ENCODE results near the gene FLT3LG. TPM values are rescaled to one million over a fixed set of nuclear protein-coding genes. Genes with fewer than 3 reads are reported as not detected.

The FLT3LG gene
- total RNA-seq, 1 donor from 2014 or later: 11.3 TPM

DNA sequence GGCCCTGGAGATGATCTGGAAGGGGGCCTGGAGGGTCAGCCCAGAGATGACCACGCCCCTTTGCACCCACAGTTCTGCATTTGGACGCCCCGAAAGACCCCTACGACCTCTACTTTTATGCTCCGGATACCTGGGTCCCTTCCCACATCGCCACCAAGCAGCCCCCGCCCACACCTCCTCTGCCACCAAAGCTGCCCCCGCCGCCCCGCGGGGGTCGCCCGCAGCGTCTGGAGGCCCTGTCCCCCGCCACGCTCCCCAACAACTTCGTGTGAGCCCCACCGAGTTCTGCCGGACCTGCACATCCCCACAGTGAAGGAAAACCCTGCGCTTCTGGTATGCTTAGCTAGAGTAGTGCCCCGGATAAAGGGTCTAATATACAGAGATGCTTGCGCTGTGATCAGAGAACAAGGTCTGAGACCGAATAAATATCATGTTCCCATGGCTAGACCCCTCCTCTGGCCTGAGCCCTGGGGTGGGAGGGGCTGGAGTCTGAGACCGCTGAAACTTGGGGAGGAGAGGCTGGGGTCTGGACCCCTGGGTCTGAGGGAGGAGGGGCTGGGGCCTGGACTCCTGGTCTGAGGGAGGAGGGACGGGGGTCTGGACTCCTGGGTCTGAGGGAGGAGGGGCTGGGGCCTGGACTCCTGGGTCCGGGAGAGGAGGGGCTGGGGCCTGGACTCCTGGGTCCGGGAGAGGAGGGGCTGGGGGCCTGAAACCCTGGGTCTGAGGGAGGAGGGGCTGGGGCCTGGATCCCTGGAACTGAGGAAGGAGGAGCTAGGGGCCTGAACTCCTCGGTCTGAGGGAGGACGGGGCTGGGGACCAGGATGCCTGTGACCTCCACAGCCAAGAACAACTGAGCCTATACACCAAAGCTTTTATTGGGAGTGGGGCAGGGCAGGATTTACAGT, 45.2 kb upstream of the FLT3LG start:
- Mint-ChIP-seq H3K4me3 (ENCODE audit: unreplicated experiment) (no peak overlapping the region), H3K4me1 (ENCODE audit: unreplicated experiment) (peaks cover 13% of the 10 kb centered on the region), H3K27ac (ENCODE audit: unreplicated experiment) (no peak overlapping the region), H3K9me3 (ENCODE audit: unreplicated experiment) (no peaks in the 10 kb centered on the region), H3K27me3 (ENCODE audit: unreplicated experiment) (peaks cover 80% of the 10 kb centered on the region), H3K36me3 (ENCODE audit: unreplicated experiment) (peaks cover 2% of the 10 kb centered on the region)
- no peak for DNase-seq (ENCODE audit: extremely low spot score, unreplicated experiment)
- TF ChIP-seq, protein P1, sequence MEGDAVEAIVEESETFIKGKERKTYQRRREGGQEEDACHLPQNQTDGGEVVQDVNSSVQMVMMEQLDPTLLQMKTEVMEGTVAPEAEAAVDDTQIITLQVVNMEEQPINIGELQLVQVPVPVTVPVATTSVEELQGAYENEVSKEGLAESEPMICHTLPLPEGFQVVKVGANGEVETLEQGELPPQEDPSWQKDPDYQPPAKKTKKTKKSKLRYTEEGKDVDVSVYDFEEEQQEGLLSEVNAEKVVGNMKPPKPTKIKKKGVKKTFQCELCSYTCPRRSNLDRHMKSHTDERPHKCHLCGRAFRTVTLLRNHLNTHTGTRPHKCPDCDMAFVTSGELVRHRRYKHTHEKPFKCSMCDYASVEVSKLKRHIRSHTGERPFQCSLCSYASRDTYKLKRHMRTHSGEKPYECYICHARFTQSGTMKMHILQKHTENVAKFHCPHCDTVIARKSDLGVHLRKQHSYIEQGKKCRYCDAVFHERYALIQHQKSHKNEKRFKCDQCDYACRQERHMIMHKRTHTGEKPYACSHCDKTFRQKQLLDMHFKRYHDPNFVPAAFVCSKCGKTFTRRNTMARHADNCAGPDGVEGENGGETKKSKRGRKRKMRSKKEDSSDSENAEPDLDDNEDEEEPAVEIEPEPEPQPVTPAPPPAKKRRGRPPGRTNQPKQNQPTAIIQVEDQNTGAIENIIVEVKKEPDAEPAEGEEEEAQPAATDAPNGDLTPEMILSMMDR (IDR thresholded peaks at IDR 0.05): no peak

DNA sequence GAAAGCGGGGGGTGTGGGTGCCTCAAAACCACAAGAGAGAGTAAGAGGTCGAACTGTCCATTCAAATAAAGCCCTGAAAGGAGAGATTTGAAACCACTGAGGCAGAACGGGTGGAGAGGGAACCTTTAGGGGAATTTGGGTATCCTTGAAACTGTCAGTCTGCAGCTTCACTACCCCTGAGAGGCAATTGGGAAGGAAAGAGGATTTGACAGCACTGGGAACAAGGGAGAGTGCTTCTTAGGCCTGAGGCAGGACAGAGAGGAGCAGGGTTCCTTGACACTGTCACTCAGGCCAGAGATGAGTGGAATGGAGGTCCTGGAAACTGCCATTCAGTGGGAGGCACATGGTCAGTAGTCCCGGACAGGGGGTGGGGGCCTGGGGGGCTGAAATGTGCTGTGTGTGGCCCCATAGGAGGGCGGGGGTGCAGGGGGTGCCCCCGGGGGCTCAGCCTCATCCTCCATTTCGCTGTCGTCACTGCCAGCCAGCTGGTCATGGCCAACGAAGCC, 43.8 kb upstream of the FLT3LG start:
- Mint-ChIP-seq H3K27me3 (ENCODE audit: unreplicated experiment) (peaks cover 74% of the 10 kb centered on the region), H3K4me3 (ENCODE audit: unreplicated experiment) (no peak overlapping the region), H3K36me3 (ENCODE audit: unreplicated experiment) (peaks cover 2% of the 10 kb centered on the region), H3K4me1 (ENCODE audit: unreplicated experiment) (peaks cover 11% of the 10 kb centered on the region), H3K27ac (ENCODE audit: unreplicated experiment) (no peak overlapping the region), H3K9me3 (ENCODE audit: unreplicated experiment) (no peaks in the 10 kb centered on the region)
- no peak for DNase-seq (ENCODE audit: extremely low spot score, unreplicated experiment)
- TF ChIP-seq, protein P1 (IDR thresholded peaks at IDR 0.05): no peak

DNA sequence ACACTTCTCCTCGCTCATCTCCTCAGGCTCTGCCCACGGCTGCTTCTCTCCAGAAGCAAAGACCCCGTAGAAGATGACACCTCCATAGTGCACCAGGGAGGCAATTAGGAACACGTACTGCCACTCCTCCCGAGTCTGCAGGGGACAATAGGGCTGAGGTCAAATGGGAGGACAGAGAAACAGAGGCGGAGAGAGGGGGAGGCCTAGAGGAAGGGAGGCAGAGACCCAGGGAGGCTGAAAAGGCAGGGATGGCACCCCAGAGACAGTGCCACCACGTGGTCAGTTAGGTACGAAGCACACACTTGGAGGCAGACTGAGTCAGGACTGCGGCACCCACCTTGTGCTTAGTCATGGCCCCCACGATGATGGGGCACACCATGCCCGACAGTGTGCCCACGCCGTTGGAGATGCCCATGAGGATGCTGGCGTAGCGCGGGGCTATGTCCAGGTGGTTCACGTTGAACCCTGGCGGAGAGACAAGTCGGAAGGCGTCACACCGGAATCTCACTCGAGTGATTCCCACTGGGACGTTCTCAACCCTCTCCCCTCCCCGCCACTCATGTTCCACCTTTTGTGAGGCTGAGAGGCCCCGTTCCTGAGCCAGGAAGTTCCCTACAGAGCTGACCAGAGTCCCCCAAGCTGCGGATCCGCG, 43.2 kb upstream of the FLT3LG start:
- peaks cover 74% of the 10 kb centered on the region for H3K27me3 Mint-ChIP-seq (ENCODE audit: unreplicated experiment)
- no peaks in the 10 kb centered on the region for H3K9me3 Mint-ChIP-seq (ENCODE audit: unreplicated experiment)
- no peak for DNase-seq (ENCODE audit: extremely low spot score, unreplicated experiment)
- H3K4me3 Mint-ChIP-seq (ENCODE audit: unreplicated experiment): no peak overlapping the region
- TF ChIP-seq, protein P1 (IDR thresholded peaks at IDR 0.05): peak; percentile 35
- H3K27ac Mint-ChIP-seq (ENCODE audit: unreplicated experiment): no peak overlapping the region
- peaks cover 2% of the 10 kb centered on the region for H3K36me3 Mint-ChIP-seq (ENCODE audit: unreplicated experiment)
- H3K4me1 Mint-ChIP-seq (ENCODE audit: unreplicated experiment): peaks cover 11% of the 10 kb centered on the region

DNA sequence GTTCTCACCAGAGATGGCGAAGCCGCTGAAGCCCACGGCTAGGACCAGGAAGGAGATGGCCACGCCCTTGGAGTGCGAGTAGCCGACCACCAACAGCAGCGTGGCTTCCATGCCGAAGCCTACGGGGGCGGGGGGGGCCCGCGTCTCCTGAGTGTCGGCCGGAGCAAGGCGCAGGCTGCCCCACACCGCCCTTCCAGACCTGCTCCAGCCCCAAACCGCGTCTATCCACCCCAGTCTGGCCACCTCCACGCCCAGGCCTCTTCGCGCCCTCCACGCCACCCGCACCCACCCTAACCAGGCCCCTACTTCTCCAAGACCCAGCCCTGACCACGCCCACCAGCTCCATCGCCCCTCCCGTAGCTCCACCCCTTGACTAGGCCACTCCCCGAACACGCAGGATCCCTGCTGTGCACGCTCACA, 42.7 kb upstream of the FLT3LG start:
- Mint-ChIP-seq H3K27ac (ENCODE audit: unreplicated experiment) (no peak overlapping the region), H3K4me3 (ENCODE audit: unreplicated experiment) (no peak overlapping the region), H3K9me3 (ENCODE audit: unreplicated experiment) (no peaks in the 10 kb centered on the region), H3K27me3 (ENCODE audit: unreplicated experiment) (peaks cover 74% of the 10 kb centered on the region), H3K4me1 (ENCODE audit: unreplicated experiment) (peaks cover 11% of the 10 kb centered on the region), H3K36me3 (ENCODE audit: unreplicated experiment) (peaks cover 2% of the 10 kb centered on the region)
- TF ChIP-seq, protein P1 (IDR thresholded peaks at IDR 0.05): no peak
- no peak for DNase-seq (ENCODE audit: extremely low spot score, unreplicated experiment)

Measured in osteocyte (in vitro differentiated cells).